HG03108 (cell line): Measurements from ENCODE around the gene SERPINA3.
"Not testable (repeated sequence)": the region's sequence is repeated elsewhere in the genome, so short reads cannot be mapped to it uniquely, and the experiment has no call there.

Experiments
- ATAC-seq: cut with Tn5 transposase; IDR thresholded peaks from one replicate; pipeline ENCODE4 v1.9.1; 2021; ENCODE audit warnings: moderate library complexity; ENCODE audit not compliant: unreplicated experiment

Gene SERPINA3

GRCh38 chr14:94631050-94631449, 18.9 kb downstream of the SERPINA3 start:
- no peak for ATAC-seq

GRCh38 chr14:94631536-94632304, 19.5 kb downstream of the SERPINA3 start:
- ATAC-seq, result no peak

GRCh38 chr14:94632305-94632590, 20.1 kb downstream of the SERPINA3 start:
- no peak for ATAC-seq

- no peak for ATAC-seq
These were observed 20.9 kb downstream of the SERPINA3 start for GRCh38 chr14:94633121-94633520.

GRCh38 chr14:94635154-94635553, 23.0 kb downstream of the SERPINA3 start:
- no peak for ATAC-seq

- ATAC-seq, result no peak
These were observed 24.7 kb downstream of the SERPINA3 start for GRCh38 chr14:94636744-94637412.

GRCh38 chr14:94637814-94638213, 25.6 kb downstream of the SERPINA3 start:
- ATAC-seq, result not testable (repeated sequence)

GRCh38 chr14:94638339-94638738, 26.1 kb downstream of the SERPINA3 start:
- no peak for ATAC-seq

- ATAC-seq, result no peak
These were observed 27.0 kb downstream of the SERPINA3 start for GRCh38 chr14:94638961-94639817.

GRCh38 chr14:94640721-94641631, 28.8 kb downstream of the SERPINA3 start:
- no peak for ATAC-seq

- ATAC-seq, result no peak
These were observed 29.4 kb downstream of the SERPINA3 start for GRCh38 chr14:94641632-94641955.

- ATAC-seq, result no peak
These were observed 31.3 kb downstream of the SERPINA3 start for GRCh38 chr14:94643316-94644101.

- no peak for ATAC-seq
These were observed 31.9 kb downstream of the SERPINA3 start for GRCh38 chr14:94644102-94644535.

- ATAC-seq, result no peak
These were observed 33.9 kb downstream of the SERPINA3 start for GRCh38 chr14:94646066-94646465.

- ATAC-seq, result no peak
These were observed 34.3 kb downstream of the SERPINA3 start for GRCh38 chr14:94646481-94646880.

- no peak for ATAC-seq
These were observed 36.6 kb downstream of the SERPINA3 start for GRCh38 chr14:94648801-94649200.

- ATAC-seq, result no peak
These were observed 37.6 kb downstream of the SERPINA3 start for GRCh38 chr14:94649543-94650443.

- no peak for ATAC-seq
These were observed 38.2 kb downstream of the SERPINA3 start for GRCh38 chr14:94650444-94650775.
